Gastroesophageal sphincter (tissue), 2 donors: ENCODE results near the gene LRIG1.

Experiments
- EP300 ChIP-seq: sonication (generic); formaldehyde crosslinking; IDR thresholded peaks from one replicate; pipeline ENCODE4 v1.6.1; 2017; ENCODE audit warnings: antibody characterized with exemption, mild to moderate bottlenecking
- POLR2A ChIP-seq, 2 donors: fragments of 450-650 bp; IDR thresholded peaks; one replicate each; pipeline ENCODE4 v1.6.1; 2017; ENCODE audit warnings: antibody characterized with exemption in 2 of 2, mild to moderate bottlenecking in 2 of 2, moderate library complexity in 1 of 2

DNA sequence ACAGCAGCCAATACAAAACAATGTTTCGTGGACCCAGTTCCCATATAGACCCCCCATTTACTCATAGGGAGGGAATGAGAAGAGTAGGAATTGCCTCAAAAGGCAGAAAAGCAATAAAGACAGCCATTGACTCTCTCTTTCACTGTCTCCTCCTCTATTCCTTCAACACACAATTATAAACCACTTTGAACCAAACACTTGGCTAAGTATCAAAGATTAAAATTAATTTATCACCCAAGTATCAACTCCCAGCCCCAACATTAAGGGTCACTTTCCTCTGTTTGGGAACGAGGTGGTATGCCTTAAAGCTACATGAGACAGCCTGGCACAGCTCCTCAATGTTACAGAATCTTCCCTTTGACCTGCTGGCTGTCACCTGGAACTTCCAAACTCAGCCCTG lies 16.4 kb upstream of the LRIG1 start:
- TF ChIP-seq POLR2A (IDR thresholded peaks at IDR 0.05) (no peak), EP300 (no peak)
